Measurements from ENCODE around the gene BICRAL. TPM values are rescaled to one million over a fixed set of nuclear protein-coding genes. Genes with fewer than 3 reads are reported as not detected.

The BICRAL gene
- total RNA-seq, 4 donors from 2014 or later: 19.9 to 24.5 (median 23.6) TPM

DNA sequence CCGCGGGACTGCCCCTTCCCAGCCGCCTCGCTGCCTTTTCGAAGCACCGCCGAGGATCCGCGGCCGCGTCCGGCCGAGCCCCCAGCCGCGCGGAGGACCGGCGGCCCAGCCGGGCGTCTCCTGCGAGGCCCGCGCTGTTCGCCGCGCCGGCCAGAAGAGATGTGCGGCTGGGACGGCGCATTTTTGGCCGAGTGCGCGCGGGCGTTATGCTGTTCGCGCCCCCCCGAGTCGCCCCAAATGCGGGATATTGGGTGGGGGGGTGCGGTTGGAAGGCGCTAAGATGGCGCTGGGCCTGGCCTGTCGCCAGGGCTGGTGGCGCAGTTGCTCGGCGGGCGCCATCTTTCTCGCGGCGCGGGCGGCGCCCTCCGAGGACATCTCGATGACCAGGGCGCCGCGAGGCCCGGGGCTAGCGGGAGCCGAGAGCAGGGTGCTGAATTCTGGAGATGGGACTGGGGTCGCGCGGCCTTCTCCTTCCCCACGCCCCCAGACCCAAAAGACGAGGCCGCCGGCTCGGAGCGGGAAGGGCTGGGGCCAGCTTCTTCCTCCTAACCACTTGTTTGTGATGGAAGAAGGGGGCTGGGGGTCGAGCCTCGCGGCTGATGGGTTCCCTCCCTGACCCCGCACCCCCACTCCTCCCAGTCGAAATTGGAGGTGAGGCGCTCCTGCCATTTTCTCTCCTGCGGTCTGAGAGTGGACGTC is 1.5 kb downstream of the BICRAL start:
- H3K4me3 ChIP-seq (replicated peaks in 1 of 3): peak overlapping the region; percentile 77 to 92 (median 90)
- WGBS, 2 donors: 0 to 1% methylated on average over 14 to 17 of the region's 79 CpGs
- H3K4me1 ChIP-seq: peaks cover 40 to 62% of the 10 kb centered on the region in 2 donors
- intact Hi-C loops (cut with DNase I): no loop called here
- DNase-seq: peak; percentile 77
- peak overlapping the region; percentile 100 for H3K27ac ChIP-seq
- no peaks in the 10 kb centered on the region for H3K9me3 ChIP-seq
- H3K36me3 ChIP-seq: no peaks in the 10 kb centered on the region
- TF ChIP-seq POLR2A (IDR thresholded peaks at IDR 0.05): peak; percentile 17 to 68
- TF ChIP-seq, protein P1, sequence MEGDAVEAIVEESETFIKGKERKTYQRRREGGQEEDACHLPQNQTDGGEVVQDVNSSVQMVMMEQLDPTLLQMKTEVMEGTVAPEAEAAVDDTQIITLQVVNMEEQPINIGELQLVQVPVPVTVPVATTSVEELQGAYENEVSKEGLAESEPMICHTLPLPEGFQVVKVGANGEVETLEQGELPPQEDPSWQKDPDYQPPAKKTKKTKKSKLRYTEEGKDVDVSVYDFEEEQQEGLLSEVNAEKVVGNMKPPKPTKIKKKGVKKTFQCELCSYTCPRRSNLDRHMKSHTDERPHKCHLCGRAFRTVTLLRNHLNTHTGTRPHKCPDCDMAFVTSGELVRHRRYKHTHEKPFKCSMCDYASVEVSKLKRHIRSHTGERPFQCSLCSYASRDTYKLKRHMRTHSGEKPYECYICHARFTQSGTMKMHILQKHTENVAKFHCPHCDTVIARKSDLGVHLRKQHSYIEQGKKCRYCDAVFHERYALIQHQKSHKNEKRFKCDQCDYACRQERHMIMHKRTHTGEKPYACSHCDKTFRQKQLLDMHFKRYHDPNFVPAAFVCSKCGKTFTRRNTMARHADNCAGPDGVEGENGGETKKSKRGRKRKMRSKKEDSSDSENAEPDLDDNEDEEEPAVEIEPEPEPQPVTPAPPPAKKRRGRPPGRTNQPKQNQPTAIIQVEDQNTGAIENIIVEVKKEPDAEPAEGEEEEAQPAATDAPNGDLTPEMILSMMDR (IDR thresholded peaks at IDR 0.05): no peak
- no peaks in the 10 kb centered on the region for H3K27me3 ChIP-seq

DNA sequence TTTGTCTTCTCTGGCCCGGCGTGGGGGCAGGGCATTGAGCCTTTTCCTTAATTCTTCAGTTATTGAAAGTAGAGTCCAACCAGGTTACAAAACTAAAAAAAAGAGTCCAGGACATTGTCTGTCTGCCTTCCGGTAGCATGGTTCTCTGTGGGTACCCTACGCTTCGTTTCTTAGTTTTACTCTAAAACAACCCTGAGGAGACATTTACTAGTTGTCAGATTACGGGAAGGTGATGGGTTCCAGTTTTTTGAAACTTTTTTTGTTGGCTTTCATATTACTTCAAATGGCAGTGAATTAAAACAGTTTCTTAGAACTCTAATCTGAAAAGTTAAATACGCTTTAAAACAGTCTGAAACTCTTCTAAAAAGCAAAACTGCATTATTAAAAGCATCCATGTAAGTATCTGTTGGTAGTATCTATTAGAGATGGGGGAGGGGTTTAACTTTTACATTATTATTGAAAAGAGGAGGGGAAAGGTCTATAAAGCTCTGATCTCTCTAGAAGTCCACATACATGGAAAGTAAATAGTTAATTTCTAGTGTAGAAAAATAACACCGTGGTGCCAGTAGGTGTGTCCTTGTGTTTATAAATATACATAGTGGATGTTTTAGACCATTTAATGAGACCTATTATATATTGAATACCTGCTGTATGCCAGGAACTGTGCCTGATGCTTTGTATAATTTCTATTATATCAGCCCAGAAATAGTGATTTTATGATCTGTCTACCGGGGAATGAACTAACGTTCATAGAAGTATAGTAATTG is 2.2 kb downstream of the BICRAL start:
- 1% methylated on average over 10 of the region's 10 CpGs for WGBS, 2 donors
- no peak for DNase-seq
- TF ChIP-seq, protein P1 (IDR thresholded peaks at IDR 0.05): no peak
- TF ChIP-seq POLR2A (IDR thresholded peaks at IDR 0.05): no peak
- no peaks in the 10 kb centered on the region for H3K36me3 ChIP-seq
- peak overlapping the region; percentile 100 for H3K27ac ChIP-seq
- no peaks in the 10 kb centered on the region for H3K9me3 ChIP-seq
- no peaks in the 10 kb centered on the region for H3K27me3 ChIP-seq
- intact Hi-C loops (cut with DNase I): no loop called here
- peaks cover 40 to 63% of the 10 kb centered on the region in 2 donors for H3K4me1 ChIP-seq
- peak overlapping the region; percentile 77 to 92 (median 90) for H3K4me3 ChIP-seq (replicated peaks in 1 of 3)

DNA sequence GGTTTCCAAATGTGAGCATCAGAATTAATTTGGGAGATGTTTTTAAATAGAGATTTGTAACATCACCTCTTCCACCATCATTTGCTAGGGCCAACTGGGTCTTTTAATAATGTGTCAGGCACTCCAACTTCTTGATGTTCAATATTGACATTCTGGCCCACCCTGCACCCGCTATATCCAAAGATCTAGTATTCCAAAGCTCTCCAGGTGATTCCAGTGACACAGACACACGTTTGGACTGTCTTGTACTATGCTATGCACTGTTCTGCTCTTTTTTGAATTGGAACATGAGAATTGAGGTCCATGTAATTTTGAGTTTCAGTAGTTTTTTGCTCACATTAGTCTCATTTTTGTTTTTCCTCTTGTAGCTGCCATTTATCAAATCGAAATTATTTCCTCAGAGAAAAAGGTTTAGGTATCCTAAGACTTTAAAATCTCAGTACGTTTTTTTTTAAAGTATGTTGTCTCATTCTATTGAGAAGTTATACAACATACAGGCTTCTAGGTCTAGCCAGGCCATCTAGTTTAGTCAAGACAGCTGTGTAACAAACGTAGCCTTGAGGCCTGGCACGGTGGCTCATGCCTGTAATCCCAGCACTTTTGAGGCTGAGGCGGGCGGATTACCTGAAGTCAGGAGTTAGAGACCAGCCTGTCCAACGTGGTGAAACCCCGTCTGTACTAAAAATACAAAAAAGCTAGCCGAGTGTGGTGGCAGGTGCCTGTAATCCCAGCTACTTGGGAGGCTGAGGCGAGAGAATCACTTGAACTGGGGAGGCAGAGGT is 3.1 kb downstream of the BICRAL start:
- DNase-seq: no peak
- peaks cover 40 to 62% of the 10 kb centered on the region in 2 donors for H3K4me1 ChIP-seq
- intact Hi-C loops (cut with DNase I): no loop called here
- no peaks in the 10 kb centered on the region for H3K9me3 ChIP-seq
- no peak for TF ChIP-seq POLR2A (IDR thresholded peaks at IDR 0.05)
- TF ChIP-seq, protein P1 (IDR thresholded peaks at IDR 0.05): no peak
- H3K4me3 ChIP-seq (replicated peaks in 1 of 3): peak overlapping the region in 2 of 3 donors; percentile 77 to 92
- peak overlapping the region; percentile 100 for H3K27ac ChIP-seq
- 53 to 60% methylated on average over 12 of the region's 12 CpGs for WGBS, 2 donors
- no peaks in the 10 kb centered on the region for H3K27me3 ChIP-seq
- H3K36me3 ChIP-seq: no peaks in the 10 kb centered on the region

- intact Hi-C loops (cut with DNase I): no loop called here
These were observed 4.7 kb downstream of the BICRAL start for GRCh38 chr6:42786525-42786985.

More at GRCh38 chr6:42786525-42786985, 4.7 kb downstream of the BICRAL start:
- Histone ChIP-seq H3K4me1 (peaks cover 46 to 61% of the 10 kb centered on the region in 2 donors), H3K4me3 (replicated peaks in 1 of 3) (no peak overlapping the region), H3K27me3 (no peaks in the 10 kb centered on the region), H3K9me3 (no peaks in the 10 kb centered on the region), H3K27ac (peak overlapping the region in 2 of 3 donors; percentile 55 to 100), H3K36me3 (no peaks in the 10 kb centered on the region)
- no peak for DNase-seq
- WGBS, 2 donors: 68 to 77% methylated on average over 3 of the region's 3 CpGs
- TF ChIP-seq POLR2A (IDR thresholded peaks at IDR 0.05): no peak
- TF ChIP-seq, protein P1 (IDR thresholded peaks at IDR 0.05): no peak

Data from thyroid gland (tissue), 4 donors.